Measurements from ENCODE around the gene CTNNA1. TPM values are rescaled to one million over a fixed set of nuclear protein-coding genes. Genes with fewer than 3 reads are reported as not detected.
"Not testable (repeated sequence)": the region's sequence is repeated elsewhere in the genome, so short reads cannot be mapped to it uniquely, and the experiment has no call there.

The CTNNA1 gene
- total RNA-seq, 4 donors from 2014 or later, result 223 to 304 (median 263) TPM

DNA sequence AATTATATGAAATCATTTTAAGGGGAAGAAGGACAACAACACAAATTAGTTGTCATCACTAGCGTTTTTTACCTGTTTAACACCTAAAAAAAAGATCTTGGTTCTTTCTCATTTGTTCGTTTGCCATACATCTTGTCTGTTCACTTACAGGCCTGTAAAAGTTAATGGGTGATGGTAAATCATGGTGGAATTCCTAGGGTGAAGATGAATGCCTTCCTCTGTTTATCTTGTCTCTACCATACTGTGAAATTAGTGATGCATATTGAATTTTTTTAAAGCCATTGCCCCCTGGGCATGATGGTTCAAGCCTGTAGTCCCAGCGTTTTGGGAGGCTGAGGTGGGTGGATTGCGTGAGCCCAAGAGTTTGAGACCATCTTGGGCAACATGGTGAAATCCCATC, 75.3 kb downstream of the CTNNA1 start:
- DNase-seq (ENCODE audit: low spot score in 2 of 2), result no peak
- H3K4me3 ChIP-seq (ENCODE audit: low read depth, poor library complexity, severe bottlenecking), result no peak overlapping the region
- intact Hi-C loops (cut with DNase I; ENCODE audit: low total_unique reads), result no loop called here
- 69 to 79% methylated on average over 4 of the region's 4 CpGs for WGBS, 2 donors
- TF ChIP-seq, protein P1, sequence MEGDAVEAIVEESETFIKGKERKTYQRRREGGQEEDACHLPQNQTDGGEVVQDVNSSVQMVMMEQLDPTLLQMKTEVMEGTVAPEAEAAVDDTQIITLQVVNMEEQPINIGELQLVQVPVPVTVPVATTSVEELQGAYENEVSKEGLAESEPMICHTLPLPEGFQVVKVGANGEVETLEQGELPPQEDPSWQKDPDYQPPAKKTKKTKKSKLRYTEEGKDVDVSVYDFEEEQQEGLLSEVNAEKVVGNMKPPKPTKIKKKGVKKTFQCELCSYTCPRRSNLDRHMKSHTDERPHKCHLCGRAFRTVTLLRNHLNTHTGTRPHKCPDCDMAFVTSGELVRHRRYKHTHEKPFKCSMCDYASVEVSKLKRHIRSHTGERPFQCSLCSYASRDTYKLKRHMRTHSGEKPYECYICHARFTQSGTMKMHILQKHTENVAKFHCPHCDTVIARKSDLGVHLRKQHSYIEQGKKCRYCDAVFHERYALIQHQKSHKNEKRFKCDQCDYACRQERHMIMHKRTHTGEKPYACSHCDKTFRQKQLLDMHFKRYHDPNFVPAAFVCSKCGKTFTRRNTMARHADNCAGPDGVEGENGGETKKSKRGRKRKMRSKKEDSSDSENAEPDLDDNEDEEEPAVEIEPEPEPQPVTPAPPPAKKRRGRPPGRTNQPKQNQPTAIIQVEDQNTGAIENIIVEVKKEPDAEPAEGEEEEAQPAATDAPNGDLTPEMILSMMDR (IDR thresholded peaks at IDR 0.05), result no peak
- TF ChIP-seq POLR2A (IDR thresholded peaks at IDR 0.05), result no peak

DNA sequence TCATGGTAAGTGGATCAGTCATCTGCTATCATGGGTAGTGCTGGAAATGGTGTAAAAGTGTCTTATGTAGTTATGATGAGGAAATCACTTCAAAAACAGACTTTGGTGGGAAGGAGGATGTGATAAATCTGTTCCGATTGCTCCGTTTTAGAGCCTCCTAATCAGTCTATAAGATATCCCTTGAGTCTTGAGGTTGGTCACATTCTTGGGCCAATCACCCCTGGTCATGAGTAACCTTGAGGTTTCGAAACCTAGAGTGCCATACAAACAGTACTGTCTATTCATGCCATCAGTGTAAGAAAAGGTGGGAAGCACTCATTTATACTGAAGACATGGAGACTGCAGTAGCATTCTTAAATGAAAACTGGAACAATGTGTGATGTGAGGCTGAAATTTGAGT, 76.1 kb downstream of the CTNNA1 start:
- intact Hi-C loops (cut with DNase I; ENCODE audit: low total_unique reads), result no loop called here
- no peak overlapping the region for H3K4me3 ChIP-seq (ENCODE audit: low read depth, poor library complexity, severe bottlenecking)
- TF ChIP-seq POLR2A (IDR thresholded peaks at IDR 0.05), result no peak
- TF ChIP-seq, protein P1 (IDR thresholded peaks at IDR 0.05), result no peak
- DNase-seq (ENCODE audit: low spot score in 2 of 2), result no peak
- WGBS, 2 donors, result 94 to 98% methylated on average over 3 of the region's 3 CpGs

DNA sequence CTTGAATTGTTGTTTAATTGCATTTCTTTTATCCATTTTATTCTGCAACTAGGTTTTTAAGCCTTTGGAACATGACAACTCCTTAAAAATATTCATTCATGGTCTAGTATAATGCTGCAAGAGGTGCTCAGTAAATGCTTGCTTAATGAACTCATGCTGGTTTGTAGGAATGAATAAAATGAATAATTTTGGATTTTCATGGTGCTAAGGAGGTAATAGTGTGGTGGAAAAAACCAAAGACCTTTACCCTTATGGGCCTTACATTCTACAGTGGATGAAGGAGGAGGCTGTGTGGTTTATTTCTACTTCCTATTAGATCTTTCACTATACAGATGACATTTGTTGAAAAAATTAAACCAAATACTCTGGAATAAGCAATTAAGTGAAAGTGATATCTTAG, 78.5 kb downstream of the CTNNA1 start:
- no peak overlapping the region for H3K4me3 ChIP-seq (ENCODE audit: low read depth, poor library complexity, severe bottlenecking)
- DNase-seq (ENCODE audit: low spot score in 2 of 2), result no peak
- TF ChIP-seq, protein P1 (IDR thresholded peaks at IDR 0.05), result no peak
- no peak for TF ChIP-seq POLR2A (IDR thresholded peaks at IDR 0.05)
- intact Hi-C loops (cut with DNase I; ENCODE audit: low total_unique reads), result no loop called here

DNA sequence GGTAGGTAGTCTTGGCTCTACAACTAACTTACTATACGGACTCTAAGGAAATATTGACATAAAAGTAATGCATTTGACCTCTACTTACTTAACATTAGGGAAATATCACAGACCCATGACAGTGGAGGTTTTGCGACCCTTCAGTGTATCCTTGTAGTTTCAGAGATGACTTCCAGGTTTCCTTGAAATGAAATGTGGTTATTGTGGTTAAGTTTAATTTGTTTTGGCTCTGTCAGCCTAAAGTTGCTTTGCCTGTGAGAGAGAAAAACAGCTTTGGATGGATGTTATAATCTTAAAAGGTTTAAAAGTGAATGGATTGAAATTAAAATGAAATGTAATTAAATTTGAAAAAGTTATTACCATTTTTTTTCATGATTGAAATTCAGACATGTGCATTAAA, 79.0 kb downstream of the CTNNA1 start:
- DNase-seq (ENCODE audit: low spot score in 2 of 2), result no peak
- no peak for TF ChIP-seq POLR2A (IDR thresholded peaks at IDR 0.05)
- TF ChIP-seq, protein P1 (IDR thresholded peaks at IDR 0.05), result no peak
- H3K4me3 ChIP-seq (ENCODE audit: low read depth, poor library complexity, severe bottlenecking), result no peak overlapping the region
- intact Hi-C loops (cut with DNase I; ENCODE audit: low total_unique reads), result no loop called here
- 72 to 80% methylated on average over 2 of the region's 2 CpGs for WGBS, 2 donors

DNA sequence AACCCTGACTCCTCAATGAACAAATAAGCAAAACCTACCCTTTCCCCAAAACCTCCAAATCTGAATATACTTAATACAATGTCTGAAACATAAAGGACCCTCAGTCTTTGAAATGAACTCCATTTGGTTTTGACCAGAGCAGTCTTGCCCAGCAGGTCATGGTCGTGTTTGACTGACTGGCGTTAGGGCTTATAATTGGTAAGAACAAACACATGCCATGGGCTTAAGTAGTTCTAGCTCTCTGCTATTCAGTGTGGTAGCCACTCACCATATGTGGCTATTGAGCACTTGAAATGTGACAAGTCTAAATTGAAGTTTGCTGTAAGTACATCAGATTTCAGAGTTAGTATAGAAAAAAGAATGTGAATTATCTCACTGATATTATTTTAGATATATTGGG, 79.9 kb downstream of the CTNNA1 start:
- H3K4me3 ChIP-seq (ENCODE audit: low read depth, poor library complexity, severe bottlenecking), result no peak overlapping the region
- 88 to 90% methylated on average over 2 of the region's 2 CpGs for WGBS, 2 donors
- intact Hi-C loops (cut with DNase I; ENCODE audit: low total_unique reads), result no loop called here
- TF ChIP-seq, protein P1 (IDR thresholded peaks at IDR 0.05), result no peak
- no peak for TF ChIP-seq POLR2A (IDR thresholded peaks at IDR 0.05)
- DNase-seq (ENCODE audit: low spot score in 2 of 2), result no peak

DNA sequence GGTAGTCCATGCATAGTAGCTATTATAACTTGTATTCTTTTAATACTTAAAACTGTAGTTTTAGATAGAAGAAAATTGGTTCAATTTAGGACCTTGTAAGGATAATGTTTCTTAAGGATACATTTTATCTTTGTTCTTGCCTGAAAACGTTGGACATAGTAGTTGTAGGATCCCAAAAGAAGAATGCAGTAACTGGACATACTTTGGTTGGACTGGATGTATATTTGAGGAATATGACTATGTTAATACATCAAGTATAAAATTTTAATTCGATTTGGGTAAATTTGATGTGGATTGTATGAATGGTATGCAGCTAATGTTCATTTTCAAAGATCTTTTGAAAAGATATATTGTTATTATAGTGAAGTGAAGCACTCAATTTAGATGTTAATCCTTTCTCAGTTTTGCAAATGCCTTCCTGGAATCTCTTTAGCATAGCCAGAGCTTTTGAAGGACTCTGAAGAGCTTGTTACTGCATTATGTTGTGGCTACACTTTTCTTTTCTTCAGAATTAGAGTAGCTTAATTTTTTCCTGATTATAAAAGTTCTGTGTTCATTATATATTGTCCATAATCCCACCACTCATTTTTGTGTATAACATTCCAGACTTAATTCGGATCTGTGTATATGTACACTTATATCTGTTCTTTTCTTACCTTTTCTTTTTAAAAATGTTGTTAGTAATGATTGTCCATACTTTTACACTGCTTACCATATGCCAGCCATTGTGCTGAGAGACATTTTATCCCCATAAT, 80.7 kb downstream of the CTNNA1 start:
- H3K4me3 ChIP-seq (ENCODE audit: low read depth, poor library complexity, severe bottlenecking), result no peak overlapping the region
- 35 to 47% methylated on average over 3 of the region's 3 CpGs for WGBS, 2 donors

DNA sequence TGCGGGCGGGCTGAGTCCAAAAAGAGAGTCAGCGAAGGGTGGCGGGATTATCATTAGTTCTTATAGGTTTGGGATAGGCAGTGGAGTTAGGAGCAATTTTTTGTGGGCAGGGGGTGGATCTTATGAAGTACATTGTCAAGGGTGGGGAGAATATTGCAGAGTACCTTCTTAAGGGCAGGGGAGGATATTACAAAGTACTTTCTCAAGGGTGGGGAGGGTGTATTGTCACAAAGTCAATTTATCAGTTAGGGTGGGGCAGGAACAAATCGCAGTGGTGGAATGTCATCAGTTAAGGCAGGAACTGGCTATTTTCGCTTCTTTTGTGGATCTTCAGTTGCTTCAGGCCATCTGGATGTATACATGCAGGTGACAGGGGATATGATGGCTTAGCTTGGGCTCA, 81.6 kb downstream of the CTNNA1 start:
- H3K4me3 ChIP-seq (ENCODE audit: low read depth, poor library complexity, severe bottlenecking); DNase-seq (ENCODE audit: low spot score in 2 of 2); intact Hi-C loops (cut with DNase I; ENCODE audit: low total_unique reads): not testable (repeated sequence)
- WGBS, 2 donors, result 89 to 92% methylated on average over 6 of the region's 6 CpGs

More for the DNA sequence above, 80.7 kb downstream of the CTNNA1 start:
- no peak for TF ChIP-seq POLR2A (IDR thresholded peaks at IDR 0.05)
- TF ChIP-seq, protein P1 (IDR thresholded peaks at IDR 0.05), result no peak
- no peak for DNase-seq (ENCODE audit: low spot score in 2 of 2)
- intact Hi-C loops (cut with DNase I; ENCODE audit: low total_unique reads), result no loop called here

Measured in lower leg skin (tissue), 4 donors.